GM21529 (cell line): Measurements from ENCODE around the gene NANOS3.
"Not testable (repeated sequence)": the region's sequence is repeated elsewhere in the genome, so short reads cannot be mapped to it uniquely, and the experiment has no call there.

Source experiments
- ATAC-seq: cut with Tn5 transposase; IDR thresholded peaks from one replicate; pipeline ENCODE4 v1.9.1; 2021; ENCODE audit not compliant: unreplicated experiment

Gene NANOS3

GRCh38 chr19:13843104-13843921 is 33.6 kb upstream of the NANOS3 start:
- no peak for ATAC-seq

- ATAC-seq = no peak
These were observed 32.8 kb upstream of the NANOS3 start for GRCh38 chr19:13844130-13844631.

GRCh38 chr19:13846557-13847406 is 30.2 kb upstream of the NANOS3 start:
- peak; percentile 62 for ATAC-seq

GRCh38 chr19:13847407-13848339 is 29.3 kb upstream of the NANOS3 start:
- no peak for ATAC-seq

GRCh38 chr19:13848340-13848677 is 28.6 kb upstream of the NANOS3 start:
- no peak for ATAC-seq

- ATAC-seq = no peak
These were observed 27.9 kb upstream of the NANOS3 start for GRCh38 chr19:13848798-13849676.

GRCh38 chr19:13849991-13850909 is 26.7 kb upstream of the NANOS3 start:
- ATAC-seq = no peak

GRCh38 chr19:13850910-13851733 is 25.8 kb upstream of the NANOS3 start:
- ATAC-seq = no peak

- not testable (repeated sequence) for ATAC-seq
These were observed 25.2 kb upstream of the NANOS3 start for GRCh38 chr19:13851734-13852114.

GRCh38 chr19:13852171-13852707 is 24.7 kb upstream of the NANOS3 start:
- ATAC-seq = not testable (repeated sequence)

- ATAC-seq = no peak
These were observed 20.4 kb upstream of the NANOS3 start for GRCh38 chr19:13856497-13856896.

GRCh38 chr19:13859361-13859880 is 17.5 kb upstream of the NANOS3 start:
- no peak for ATAC-seq

- no peak for ATAC-seq
These were observed 16.1 kb upstream of the NANOS3 start for GRCh38 chr19:13860679-13861391.

- peak; percentile 32 for ATAC-seq
These were observed 15.6 kb upstream of the NANOS3 start for GRCh38 chr19:13861392-13861713.

GRCh38 chr19:13861714-13862531 is 15.0 kb upstream of the NANOS3 start:
- ATAC-seq = peak; percentile 76

- no peak for ATAC-seq
These were observed 12.8 kb upstream of the NANOS3 start for GRCh38 chr19:13864046-13864666.
